PC-9 (cell line): ENCODE measurements around the gene NYNRIN. TPM values are rescaled to one million over a fixed set of nuclear protein-coding genes. Genes with fewer than 3 reads are reported as not detected.
"Not testable (repeated sequence)": the region's sequence is repeated elsewhere in the genome, so short reads cannot be mapped to it uniquely, and the experiment has no call there.

Experiments
- BruUV-seq: library from RNA; stranded (reverse); fragments of 400-500 nt; replicated peaks from 2 replicates; lab custom pipeline; 2021; lab: Mats Ljungman, UMichigan
- CTCF ChIA-PET: fragments of 300-600 bp; sonication (Branson Sonifier 250); formaldehyde crosslinking; loops from one replicate; lab custom pipeline; 2022; ENCODE audit warnings: antibody characterized with exemption; lab: Charles Lee
- POLR2A ChIA-PET: fragments of 300-600 bp; sonication (Branson Sonifier 250); formaldehyde crosslinking; loops from one replicate; lab custom pipeline; 2022; ENCODE audit warnings: antibody characterized with exemption; ENCODE audit not compliant: unreplicated experiment; lab: Charles Lee
- DNase-seq, 2 experiments: peaks; one replicate each; pipeline versions ENCODE4 v3.0.0 to v3.0.0-alpha.2; 2015 to 2022; ENCODE audit warnings: mixed read lengths in 1 of 2
- H2AFZ ChIP-seq: fragments of 200-600 bp; sonication (generic); 2 replicates; pipeline ENCODE4 v1.8.1; 2017; ENCODE audit warnings: antibody characterized with exemption
- H3F3A ChIP-seq: fragments of 200-600 bp; sonication (generic); 2 replicates; pipeline ENCODE4 v1.8.1; 2017; ENCODE audit warnings: antibody characterized with exemption, mild to moderate bottlenecking, low read depth; ENCODE audit not compliant: insufficient read depth
- H3K27ac ChIP-seq: fragments of 200-600 bp; sonication (generic); 2 replicates; pipeline ENCODE4 v1.6.1; 2016; ENCODE audit warnings: mixed run types
- H3K27me3 ChIP-seq: fragments of 200-600 bp; sonication (generic); 2 replicates; pipeline ENCODE4 v1.6.1; 2016; ENCODE audit warnings: low read depth, mixed run types; ENCODE audit not compliant: insufficient read depth
- H3K36me3 ChIP-seq: fragments of 200-600 bp; sonication (generic); 2 replicates; pipeline ENCODE4 v1.6.1; 2016; ENCODE audit warnings: low read depth, mixed run types
- H3K4me1 ChIP-seq: fragments of 200-600 bp; sonication (generic); replicated peaks from 2 replicates; pipeline ENCODE4 v1.6.1; 2016; ENCODE audit warnings: mixed run types; ENCODE audit not compliant: insufficient read depth
- H3K4me2 ChIP-seq: fragments of 200-600 bp; sonication (generic); 2 replicates; pipeline ENCODE4 v1.6.1; 2017; ENCODE audit warnings: mixed run types
- H3K4me3 ChIP-seq: fragments of 200-600 bp; sonication (generic); 2 replicates; pipeline ENCODE4 v1.6.1; 2016; ENCODE audit warnings: mixed run types
- H3K79me2 ChIP-seq: fragments of 200-600 bp; sonication (generic); 2 replicates; pipeline ENCODE4 v1.6.1; 2017; ENCODE audit warnings: low read depth, mixed run types
- H3K9me2 ChIP-seq: fragments of 200-600 bp; sonication (generic); 2 replicates; pipeline ENCODE4 v1.8.1; 2017; ENCODE audit warnings: mild to moderate bottlenecking; ENCODE audit not compliant: insufficient read depth
- H3K9me3 ChIP-seq: fragments of 200-600 bp; sonication (generic); 2 replicates; pipeline ENCODE4 v1.8.1; 2016; ENCODE audit warnings: low read depth; ENCODE audit not compliant: insufficient read depth
- H4K20me1 ChIP-seq: fragments of 200-600 bp; sonication (generic); 2 replicates; pipeline ENCODE4 v1.8.1; 2017; ENCODE audit not compliant: insufficient read depth
- CTCF ChIP-seq: fragments of 200-600 bp; sonication (generic); conservative IDR thresholded peaks from 2 replicates; pipeline ENCODE4 v1.6.1; 2017; ENCODE audit warnings: mixed run types, antibody characterized with exemption, mild to moderate bottlenecking, moderate library complexity
- EZH2 ChIP-seq: fragments of 200-600 bp; sonication (generic); IDR thresholded peaks from 2 replicates; pipeline ENCODE4 v1.8.0; 2017; ENCODE audit warnings: antibody characterized with exemption, low read depth
- intact Hi-C: fragments of 100-400 bp; cut with micrococcal nuclease; formaldehyde crosslinking; loops from one replicate; pipeline ENCODE4 v1.10.0; 2022; ENCODE audit not compliant: unreplicated experiment
- total RNA-seq: library from RNA; stranded (reverse); gene quantifications from 2 replicates; pipeline ENCODE4 v1.2.3, GENCODE V29; 2021

NYNRIN gene
- total RNA-seq, 1 experiment from 2014 or later, result 17.7 TPM

DNA sequence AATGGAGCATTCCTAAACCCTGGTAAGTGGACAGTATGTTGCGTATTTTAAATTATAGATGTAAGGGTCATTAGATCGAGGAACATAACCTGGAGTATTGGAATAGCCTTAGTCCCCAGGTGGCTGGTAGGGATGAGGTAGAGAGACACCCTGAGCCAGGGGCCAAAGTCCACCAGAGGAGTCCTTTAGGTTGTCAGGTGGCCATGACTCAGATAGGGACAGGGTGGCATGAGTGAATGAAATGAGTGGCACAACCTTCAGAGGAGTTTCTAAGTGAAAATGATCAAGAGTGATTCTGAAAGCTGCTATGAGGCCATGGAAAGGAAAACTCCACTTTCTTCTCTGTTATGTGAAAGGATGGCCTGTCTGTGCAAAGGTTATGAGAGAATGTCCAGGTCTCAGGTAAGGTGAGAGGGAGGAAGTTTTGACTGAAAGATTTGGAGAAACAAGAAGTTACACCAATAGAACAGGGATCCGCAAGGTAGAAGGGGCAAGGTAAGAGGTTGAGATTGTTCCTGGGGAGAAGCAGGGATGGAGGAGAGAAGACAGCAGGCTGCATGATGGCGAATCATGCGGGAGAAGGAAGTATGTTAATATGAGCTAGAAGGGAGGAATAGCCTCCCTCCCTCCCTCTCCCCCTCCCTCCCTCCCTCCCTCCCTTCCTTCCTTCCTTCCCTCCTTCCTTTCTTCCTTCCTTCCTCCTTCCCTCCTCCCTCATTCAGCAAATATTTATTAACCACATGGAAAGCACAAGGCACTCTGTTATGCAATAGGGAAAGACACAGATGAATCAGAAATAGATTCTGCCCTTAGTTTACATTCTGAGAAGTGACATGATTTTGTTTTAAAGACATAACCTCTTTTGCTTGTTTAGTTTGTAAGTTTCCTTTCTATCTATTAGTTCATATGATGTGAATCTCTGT lies 45.0 kb upstream of the NYNRIN start:
- peak in 1 of 2 experiments; percentile 34 for DNase-seq
- H3K27me3 ChIP-seq, result no peaks in the 10 kb centered on the region

GRCh38 chr14:24354482-24354825 lies 44.3 kb upstream of the NYNRIN start:
- H3K27me3 ChIP-seq, H2AFZ ChIP-seq, POLR2A ChIA-PET, H3K9me2 ChIP-seq, H3K27ac ChIP-seq, H3K9me3 ChIP-seq, CTCF ChIA-PET, H3K79me2 ChIP-seq, H3K4me3 ChIP-seq, intact Hi-C loops, H3K36me3 ChIP-seq, H3F3A ChIP-seq, H4K20me1 ChIP-seq, BruUV-seq, DNase-seq: not testable (repeated sequence)
- Histone ChIP-seq H3K4me1 (peaks cover 18% of the 10 kb centered on the region; the same call in 1 of the 2 replicates), H3K4me2 (0 out of 2 replicates have a peak overlapping the region, but pooled peaks have one; percentile 15)

More for the DNA sequence above, 45.0 kb upstream of the NYNRIN start:
- Histone ChIP-seq H3F3A (no peaks in the 10 kb centered on the region), H3K27ac (no peak overlapping the region; the same call in 1 of the 2 replicates), H3K36me3 (no peaks in the 10 kb centered on the region), H2AFZ (no peak overlapping the region), H3K4me2 (0 out of 2 replicates have a peak overlapping the region, but pooled peaks have one; percentile 15), H3K9me2 (no peaks in the 10 kb centered on the region), H3K79me2 (no peaks in the 10 kb centered on the region), H3K9me3 (no peaks in the 10 kb centered on the region), H3K4me3 (no peak overlapping the region), H3K4me1 (peaks cover 18% of the 10 kb centered on the region; the same call in 1 of the 2 replicates), H4K20me1 (no peaks in the 10 kb centered on the region)
- BruUV-seq, result no TSS peak
- intact Hi-C loops, result no loop called here
- ChIA-PET POLR2A (no interaction called here), CTCF (no interaction called here)
- TF ChIP-seq EZH2 (no peak), CTCF (no peak)

GRCh38 chr14:24355009-24355408 lies 43.8 kb upstream of the NYNRIN start:
- ChIA-PET CTCF (no interaction called here), POLR2A (no interaction called here)
- Histone ChIP-seq H3K79me2 (no peaks in the 10 kb centered on the region), H3K9me3 (no peaks in the 10 kb centered on the region), H3K4me1 (peaks cover 18% of the 10 kb centered on the region; the same call in 1 of the 2 replicates), H3K4me3 (no peak overlapping the region), H3K27ac (no peak overlapping the region), H4K20me1 (no peaks in the 10 kb centered on the region), H3K27me3 (no peaks in the 10 kb centered on the region), H3K36me3 (no peaks in the 10 kb centered on the region), H2AFZ (no peak overlapping the region; the same call in 1 of the 2 replicates), H3F3A (no peaks in the 10 kb centered on the region), H3K9me2 (no peaks in the 10 kb centered on the region), H3K4me2 (no peak overlapping the region)
- TF ChIP-seq CTCF, result no peak
- TF ChIP-seq EZH2, result no peak
- intact Hi-C loops, result no loop called here
- no peak for DNase-seq
- no TSS peak for BruUV-seq
